Sigmoid colon (tissue), 4 donors: ENCODE data around the gene GALNT18.

Experiments used
- POLR2AphosphoS5 ChIP-seq, 4 donors: sonication (generic); formaldehyde crosslinking; IDR thresholded peaks; one replicate each; pipeline ENCODE4 v1.6.1; 2017; ENCODE audit warnings: antibody characterized with exemption in 4 of 4
- TF ChIP-seq, protein P1 (sequence below), 4 experiments: fragments of 450-650 bp in 3 of 4; fragments of 200-600 bp in 1 of 4; IDR thresholded peaks; one replicate each; pipeline ENCODE4 v1.5.1; 2016 to 2019; ENCODE audit warnings: antibody characterized with exemption in 4 of 4, mild to moderate bottlenecking in 3 of 4, moderate library complexity in 2 of 4

DNA sequence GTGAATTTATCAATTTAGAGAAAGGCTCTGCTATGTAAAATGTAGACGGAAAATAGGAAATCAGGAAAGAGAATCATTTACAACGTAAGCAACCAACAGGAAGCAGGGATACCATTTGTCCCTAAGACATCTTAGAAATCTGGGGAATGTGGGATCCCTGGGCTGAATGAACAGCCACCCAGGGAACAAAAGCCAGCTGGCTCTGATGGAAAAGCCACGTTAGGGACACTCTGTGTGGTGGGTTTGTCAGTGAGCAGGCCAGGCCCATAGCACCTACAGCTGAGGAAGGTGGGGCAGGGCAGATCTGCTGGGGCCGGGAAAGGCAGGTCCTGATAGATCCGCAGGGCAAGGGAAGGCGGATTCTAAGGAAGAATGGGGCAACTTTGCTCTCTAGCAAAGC is 181.7 kb downstream of the GALNT18 start:
- no peak for TF ChIP-seq POLR2AphosphoS5 (IDR thresholded peaks at IDR 0.05)
- TF ChIP-seq, protein P1, sequence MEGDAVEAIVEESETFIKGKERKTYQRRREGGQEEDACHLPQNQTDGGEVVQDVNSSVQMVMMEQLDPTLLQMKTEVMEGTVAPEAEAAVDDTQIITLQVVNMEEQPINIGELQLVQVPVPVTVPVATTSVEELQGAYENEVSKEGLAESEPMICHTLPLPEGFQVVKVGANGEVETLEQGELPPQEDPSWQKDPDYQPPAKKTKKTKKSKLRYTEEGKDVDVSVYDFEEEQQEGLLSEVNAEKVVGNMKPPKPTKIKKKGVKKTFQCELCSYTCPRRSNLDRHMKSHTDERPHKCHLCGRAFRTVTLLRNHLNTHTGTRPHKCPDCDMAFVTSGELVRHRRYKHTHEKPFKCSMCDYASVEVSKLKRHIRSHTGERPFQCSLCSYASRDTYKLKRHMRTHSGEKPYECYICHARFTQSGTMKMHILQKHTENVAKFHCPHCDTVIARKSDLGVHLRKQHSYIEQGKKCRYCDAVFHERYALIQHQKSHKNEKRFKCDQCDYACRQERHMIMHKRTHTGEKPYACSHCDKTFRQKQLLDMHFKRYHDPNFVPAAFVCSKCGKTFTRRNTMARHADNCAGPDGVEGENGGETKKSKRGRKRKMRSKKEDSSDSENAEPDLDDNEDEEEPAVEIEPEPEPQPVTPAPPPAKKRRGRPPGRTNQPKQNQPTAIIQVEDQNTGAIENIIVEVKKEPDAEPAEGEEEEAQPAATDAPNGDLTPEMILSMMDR (IDR thresholded peaks at IDR 0.05), result no peak
